OCI-LY7 (cell line): ENCODE data around the gene ATG16L2. TPM values are rescaled to one million over a fixed set of nuclear protein-coding genes. Genes with fewer than 3 reads are reported as not detected.
"Not testable (repeated sequence)": the region's sequence is repeated elsewhere in the genome, so short reads cannot be mapped to it uniquely, and the experiment has no call there.

Experiments used
- BruUV-seq: library from RNA; stranded (reverse); fragments of 400-500 nt; replicated peaks from 2 replicates; lab custom pipeline; 2021; lab: Mats Ljungman, UMichigan
- CTCF ChIA-PET: fragments of 300-600 bp; sonication (Branson Sonifier 250); formaldehyde crosslinking; loops from one replicate; lab custom pipeline; 2022; ENCODE audit warnings: antibody characterized with exemption; ENCODE audit not compliant: unreplicated experiment; lab: Charles Lee
- POLR2A ChIA-PET: fragments of 300-600 bp; sonication (Branson Sonifier 250); formaldehyde crosslinking; loops from one replicate; lab custom pipeline; 2022; ENCODE audit warnings: antibody characterized with exemption; lab: Charles Lee
- DNase-seq: peaks from one replicate; pipeline ENCODE4 v3.0.0-alpha.2; 2015; ENCODE audit warnings: low spot score
- H2AFZ ChIP-seq: fragments of 200-600 bp; sonication (generic), shearing (Covaris generic); 2 replicates; pipeline ENCODE4 v1.6.1; 2014; ENCODE audit warnings: mild to moderate bottlenecking, antibody characterized with exemption, low read length, moderate library complexity
- H3K27ac ChIP-seq: fragments of 200-600 bp; sonication (generic); 2 replicates; pipeline ENCODE4 v1.5.1; 2014; ENCODE audit warnings: mixed run types, low read depth, mild to moderate bottlenecking, moderate library complexity, low read length, inconsistent platforms; ENCODE audit not compliant: poor library complexity, severe bottlenecking
- H3K36me3 ChIP-seq: fragments of 200-600 bp; sonication (generic); 2 replicates; pipeline ENCODE4 v1.6.1; 2014; ENCODE audit warnings: mild to moderate bottlenecking, antibody characterized with exemption, low read length, moderate library complexity, mixed read lengths; ENCODE audit not compliant: insufficient read depth
- H3K4me1 ChIP-seq: fragments of 200-600 bp; sonication (generic); 2 replicates; pipeline ENCODE4 v1.5.1; 2014; ENCODE audit warnings: mild to moderate bottlenecking, low read length; ENCODE audit not compliant: insufficient read depth, poor library complexity, severe bottlenecking
- H3K4me2 ChIP-seq: fragments of 200-600 bp; sonication (generic); 2 replicates; pipeline ENCODE4 v1.6.1; 2014; ENCODE audit warnings: mild to moderate bottlenecking, low read length
- H3K4me3 ChIP-seq: fragments of 200-600 bp; sonication (generic); 2 replicates; pipeline ENCODE4 v1.5.1; 2014; ENCODE audit warnings: mild to moderate bottlenecking, low read depth, low read length; ENCODE audit not compliant: poor library complexity, severe bottlenecking
- H3K79me2 ChIP-seq: fragments of 200-600 bp; sonication (generic); 2 replicates; pipeline ENCODE4 v1.6.1; 2016; ENCODE audit warnings: low read depth, mild to moderate bottlenecking, low read length, moderate library complexity, mixed read lengths; ENCODE audit not compliant: insufficient read depth
- H3K9me2 ChIP-seq: fragments of 200-600 bp; sonication (generic); 2 replicates; pipeline ENCODE4 v1.6.1; 2016; ENCODE audit warnings: mild to moderate bottlenecking, low read length, mixed read lengths; ENCODE audit not compliant: insufficient read depth
- H3K9me3 ChIP-seq: fragments of 200-600 bp; sonication (generic); 2 replicates; pipeline ENCODE4 v1.6.1; 2014; ENCODE audit warnings: mild to moderate bottlenecking, mixed run types, low read length, mixed read lengths
- H4K20me1 ChIP-seq: fragments of 200-600 bp; sonication (generic); 2 replicates; pipeline ENCODE4 v1.6.1; 2014; ENCODE audit warnings: mild to moderate bottlenecking, antibody characterized with exemption, low read length, moderate library complexity, mixed read lengths; ENCODE audit not compliant: insufficient read depth
- EZH2phosphoT487 ChIP-seq: fragments of 200-600 bp; sonication (generic); IDR thresholded peaks from 2 replicates; pipeline ENCODE4 v1.6.1; 2018; ENCODE audit warnings: low read depth, borderline replicate concordance, mild to moderate bottlenecking, mixed run types, antibody characterized with exemption, low read length, moderate library complexity, mixed read lengths
- intact Hi-C: fragments of 100-400 bp; cut with micrococcal nuclease; formaldehyde crosslinking; loops from one replicate; pipeline ENCODE4 v1.10.0; 2022; ENCODE audit not compliant: unreplicated experiment
- total RNA-seq, 2 experiments: library from RNA; depleted of rRNA in 1 of 2; stranded (reverse); fragments of >200 nt in 1 of 2; shearing (Covaris generic) in 1 of 2; gene quantifications; 2 replicates each; pipeline ENCODE4 v1.2.3, GENCODE V29; 2014 to 2022
- TF ChIP-seq, protein P1 (sequence below): fragments of 200-600 bp; sonication (generic); conservative IDR thresholded peaks from 2 replicates; pipeline ENCODE4 v1.5.1; 2014; ENCODE audit warnings: mild to moderate bottlenecking, antibody characterized with exemption, low read length, moderate library complexity, mixed read lengths

The ATG16L2 gene
- total RNA-seq, 2 experiments from 2014 or later, result 103 to 108 TPM

DNA sequence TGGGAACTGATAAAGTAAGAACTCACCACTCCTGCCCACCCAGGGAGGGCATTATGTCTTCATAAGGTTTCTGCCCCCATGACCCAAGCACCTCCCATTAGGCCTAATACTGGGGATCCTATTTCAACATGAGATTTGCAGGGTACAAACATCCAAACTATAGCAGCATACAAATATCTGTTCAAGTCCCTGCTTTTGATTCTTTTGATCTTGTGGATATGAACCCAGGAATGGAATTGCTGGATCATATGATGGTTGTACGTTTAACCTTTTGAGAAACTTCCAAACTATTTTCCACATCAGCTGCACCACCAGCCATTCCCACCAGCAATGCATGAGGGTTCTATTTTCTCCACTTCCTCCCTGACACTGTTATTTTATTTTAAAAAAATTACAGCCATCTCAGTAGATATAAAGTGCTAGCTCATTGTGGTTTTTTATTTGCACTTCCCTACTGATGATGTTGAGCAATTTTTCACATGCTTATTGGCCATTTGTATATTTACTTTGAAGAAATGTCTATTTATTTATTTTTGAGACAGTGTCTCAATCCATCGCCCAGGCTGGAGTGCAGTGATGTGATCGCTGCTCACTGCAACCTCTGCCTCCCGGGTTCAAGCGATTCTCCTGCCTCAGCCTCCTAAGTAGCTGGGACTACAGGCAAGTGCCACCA, 7.1 kb upstream of the ATG16L2 start:
- CTCF ChIA-PET, result interaction anchor here (0.6 kb wide), 1 partner anchor 438 kb away, joined by 3 read pairs; no protein-coding TSS in a partner anchor

DNA sequence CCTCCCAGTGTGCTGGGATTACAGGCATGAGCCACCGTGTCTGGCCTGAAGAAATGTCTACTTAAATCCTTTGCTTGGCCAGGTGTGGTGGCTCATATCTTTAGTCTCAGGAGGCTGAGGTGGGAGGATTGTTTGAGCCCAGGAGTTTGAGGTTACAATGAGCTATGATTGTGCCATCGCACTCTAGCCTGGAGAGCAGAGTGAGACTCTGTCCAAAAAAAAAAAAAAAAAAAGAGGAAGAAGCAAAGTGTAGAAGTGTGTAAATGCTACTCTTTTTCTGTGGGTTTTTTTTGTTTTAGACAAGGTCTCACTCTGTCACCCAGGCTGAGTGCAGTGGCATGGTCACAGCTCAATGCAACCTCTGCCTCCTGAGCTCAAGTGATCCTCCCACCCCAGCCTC, 6.4 kb upstream of the ATG16L2 start:
- Histone ChIP-seq H3K36me3 (peaks cover 39% of the 10 kb centered on the region), H4K20me1 (peaks cover 4% of the 10 kb centered on the region; the same call in 1 of the 2 replicates), H2AFZ (no peak overlapping the region), H3K79me2 (peaks cover 14% of the 10 kb centered on the region), H3K4me2 (no peak overlapping the region), H3K9me2 (no peaks in the 10 kb centered on the region), H3K4me3 (no peak overlapping the region), H3K9me3 (no peaks in the 10 kb centered on the region), H3K27ac (no peak overlapping the region), H3K4me1 (peaks cover 14% of the 10 kb centered on the region)
- TF ChIP-seq, protein P1, sequence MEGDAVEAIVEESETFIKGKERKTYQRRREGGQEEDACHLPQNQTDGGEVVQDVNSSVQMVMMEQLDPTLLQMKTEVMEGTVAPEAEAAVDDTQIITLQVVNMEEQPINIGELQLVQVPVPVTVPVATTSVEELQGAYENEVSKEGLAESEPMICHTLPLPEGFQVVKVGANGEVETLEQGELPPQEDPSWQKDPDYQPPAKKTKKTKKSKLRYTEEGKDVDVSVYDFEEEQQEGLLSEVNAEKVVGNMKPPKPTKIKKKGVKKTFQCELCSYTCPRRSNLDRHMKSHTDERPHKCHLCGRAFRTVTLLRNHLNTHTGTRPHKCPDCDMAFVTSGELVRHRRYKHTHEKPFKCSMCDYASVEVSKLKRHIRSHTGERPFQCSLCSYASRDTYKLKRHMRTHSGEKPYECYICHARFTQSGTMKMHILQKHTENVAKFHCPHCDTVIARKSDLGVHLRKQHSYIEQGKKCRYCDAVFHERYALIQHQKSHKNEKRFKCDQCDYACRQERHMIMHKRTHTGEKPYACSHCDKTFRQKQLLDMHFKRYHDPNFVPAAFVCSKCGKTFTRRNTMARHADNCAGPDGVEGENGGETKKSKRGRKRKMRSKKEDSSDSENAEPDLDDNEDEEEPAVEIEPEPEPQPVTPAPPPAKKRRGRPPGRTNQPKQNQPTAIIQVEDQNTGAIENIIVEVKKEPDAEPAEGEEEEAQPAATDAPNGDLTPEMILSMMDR, result no peak
- intact Hi-C loops, result no loop called here
- DNase-seq, result no peak
- ChIA-PET POLR2A (interaction anchor here (0.6 to 0.9 kb wide), 2 partner anchors 8 to 598 kb away, joined by 3 to 5 read pairs; no protein-coding TSS in a partner anchor), CTCF (interaction anchor here (0.6 kb wide), 1 partner anchor 437 kb away, joined by 3 read pairs; no protein-coding TSS in a partner anchor)
- BruUV-seq, result no TSS peak

More for the DNA sequence above, 7.1 kb upstream of the ATG16L2 start:
- Histone ChIP-seq H3K36me3 (peaks cover 39% of the 10 kb centered on the region), H3K79me2 (peaks cover 7% of the 10 kb centered on the region), H3K9me3 (no peaks in the 10 kb centered on the region), H3K27ac (no peak overlapping the region), H2AFZ (no peak overlapping the region), H3K4me2 (no peak overlapping the region), H3K4me1 (peaks cover 10% of the 10 kb centered on the region), H3K4me3 (no peak overlapping the region), H4K20me1 (no peaks in the 10 kb centered on the region), H3K9me2 (no peaks in the 10 kb centered on the region)
- DNase-seq, result no peak
- BruUV-seq, result no TSS peak
- no peak for TF ChIP-seq EZH2phosphoT487
- TF ChIP-seq, protein P1, result no peak
- POLR2A ChIA-PET, result interaction anchor here (0.6 to 0.9 kb wide), 2 partner anchors 9 to 597 kb away, joined by 3 to 5 read pairs; no protein-coding TSS in a partner anchor
- intact Hi-C loops, result no loop called here

DNA sequence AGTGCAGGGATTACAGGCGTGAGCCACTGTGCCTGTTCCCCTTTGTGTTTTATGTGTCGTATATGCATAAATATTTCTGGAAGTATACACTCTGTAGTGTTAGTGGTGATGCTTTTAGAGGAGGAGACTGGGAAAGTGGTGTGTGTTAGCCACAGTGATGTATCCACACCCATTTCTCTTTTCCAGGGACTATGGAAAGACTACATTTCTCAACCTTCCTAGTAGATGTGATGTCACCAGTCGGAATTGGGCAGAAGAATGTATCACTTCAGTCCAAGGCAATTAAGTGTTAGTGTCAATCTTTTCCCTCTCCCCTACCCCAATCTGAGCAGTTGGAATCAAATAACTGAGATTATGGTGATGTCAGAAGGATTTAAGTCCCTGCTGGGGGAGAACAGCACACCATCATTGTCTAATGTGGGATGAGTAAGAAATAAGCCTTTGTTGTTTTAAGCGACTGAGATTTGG, 5.8 kb upstream of the ATG16L2 start:
- no peak for TF ChIP-seq EZH2phosphoT487
- TF ChIP-seq, protein P1, result no peak
- Histone ChIP-seq H3K9me2 (no peaks in the 10 kb centered on the region), H3K4me2 (no peak overlapping the region), H3K4me1 (peaks cover 14% of the 10 kb centered on the region), H3K27ac (no peak overlapping the region), H4K20me1 (peaks cover 4% of the 10 kb centered on the region; the same call in 1 of the 2 replicates), H3K79me2 (peaks cover 19% of the 10 kb centered on the region), H3K36me3 (peaks cover 39% of the 10 kb centered on the region), H3K4me3 (no peak overlapping the region), H3K9me3 (no peaks in the 10 kb centered on the region), H2AFZ (no peak overlapping the region)
- DNase-seq, result no peak
- intact Hi-C loops, result no loop called here
- CTCF ChIA-PET, result no interaction called here
- POLR2A ChIA-PET, result no interaction called here
- BruUV-seq, result no TSS peak

DNA sequence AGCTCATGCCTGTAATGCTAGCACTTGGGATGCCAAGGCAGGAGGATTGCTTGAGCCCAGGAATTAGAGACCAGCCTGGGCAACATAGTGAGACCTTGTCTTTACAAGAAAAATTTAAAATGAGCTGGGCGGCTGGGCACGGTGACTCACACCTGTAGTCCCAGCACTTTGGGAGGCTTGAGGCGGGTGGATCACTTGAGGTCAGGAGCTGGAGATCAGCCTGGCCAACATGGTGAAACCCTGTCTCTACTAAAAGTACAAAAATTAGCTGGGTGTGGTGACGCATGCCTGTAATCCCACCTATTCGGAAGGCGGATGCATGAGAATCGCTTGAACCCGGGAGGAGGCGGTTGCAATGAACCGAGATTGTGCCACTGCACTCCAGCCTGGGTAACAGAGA, 2.5 kb upstream of the ATG16L2 start:
- not testable (repeated sequence) for BruUV-seq
- peak overlapping the region; percentile 84 for H3K4me3 ChIP-seq

More for the DNA sequence above, 2.5 kb upstream of the ATG16L2 start:
- H3K27ac ChIP-seq, H2AFZ ChIP-seq, H4K20me1 ChIP-seq, DNase-seq, CTCF ChIA-PET, H3K9me2 ChIP-seq, H3K9me3 ChIP-seq: not testable (repeated sequence)
- intact Hi-C loops, result loop anchor here (2.0 to 10.0 kb wide), 3 partner anchors 19 to 431 kb away; no protein-coding TSS in a partner anchor
- peaks cover 40% of the 10 kb centered on the region for H3K79me2 ChIP-seq
- POLR2A ChIA-PET, result interaction anchor here (1.3 kb wide), 1 partner anchor 89 kb away, joined by 3 read pairs; no protein-coding TSS in a partner anchor
- H3K4me1 ChIP-seq, result peaks cover 30% of the 10 kb centered on the region
- peak overlapping the region; percentile 90 for H3K4me2 ChIP-seq
- peaks cover 42% of the 10 kb centered on the region for H3K36me3 ChIP-seq
